Caco-2 (cell line): Measurements from ENCODE around the gene JUND. TPM values are rescaled to one million over a fixed set of nuclear protein-coding genes. Genes with fewer than 3 reads are reported as not detected.

Experiments
- BruUV-seq: library from RNA; stranded (reverse); fragments of 400-500 nt; replicated peaks from 2 replicates; lab custom pipeline; 2021; lab: Mats Ljungman, UMichigan
- CTCF ChIA-PET: fragments of 300-600 bp; sonication (Branson Sonifier 250); formaldehyde crosslinking; loops from one replicate; lab custom pipeline; 2022; ENCODE audit warnings: antibody characterized with exemption; lab: Charles Lee
- POLR2A ChIA-PET: fragments of 300-600 bp; sonication (Branson Sonifier 250); formaldehyde crosslinking; loops from one replicate; lab custom pipeline; 2022; ENCODE audit warnings: antibody characterized with exemption; lab: Charles Lee
- DNase-seq, 2 experiments: peaks; one replicate each; pipeline versions ENCODE4 v3.0.0 to v3.0.0-alpha.2; 2020 to 2022
- H3K27me3 ChIP-seq: replicated peaks from 2 replicates; pipeline ENCODE4 v1.6.0; 2011; ENCODE audit warnings: low read length; ENCODE audit not compliant: control insufficient read depth, insufficient read depth
- H3K36me3 ChIP-seq: 2 replicates; pipeline ENCODE4 v1.5.1; 2011; ENCODE audit warnings: low read length; ENCODE audit not compliant: control insufficient read depth, insufficient read depth
- H3K4me1 ChIP-seq: fragments of 250-450 bp; sonication (Bioruptor Pico); 2 replicates; pipeline ENCODE4 v1.5.1; 2020; ENCODE audit warnings: mild to moderate bottlenecking
- H3K4me3 ChIP-seq: 2 replicates; pipeline ENCODE4 v1.5.1; 2011; ENCODE audit warnings: low read depth, mild to moderate bottlenecking, control low read depth, low read length
- H3K9me3 ChIP-seq: fragments of 250-450 bp; sonication (Bioruptor Pico); 2 replicates; pipeline ENCODE4 v1.5.1; 2020; ENCODE audit warnings: mild to moderate bottlenecking, moderate library complexity
- H3K27ac Mint-ChIP-seq: one replicate; pipeline ENCODE4 v1.8.0; 2022; ENCODE audit warnings: mixed read lengths; ENCODE audit not compliant: unreplicated experiment
- H3K27me3 Mint-ChIP-seq: one replicate; pipeline ENCODE4 v1.8.0; 2022; ENCODE audit warnings: mixed read lengths; ENCODE audit not compliant: insufficient read depth, unreplicated experiment
- H3K36me3 Mint-ChIP-seq: one replicate; pipeline ENCODE4 v1.8.0; 2022; ENCODE audit warnings: mild to moderate bottlenecking, mixed read lengths; ENCODE audit not compliant: insufficient read depth, unreplicated experiment
- H3K4me1 Mint-ChIP-seq: one replicate; pipeline ENCODE4 v1.8.0; 2022; ENCODE audit warnings: low read depth, mixed read lengths; ENCODE audit not compliant: unreplicated experiment
- H3K4me3 Mint-ChIP-seq: one replicate; pipeline ENCODE4 v1.8.0; 2022; ENCODE audit warnings: mild to moderate bottlenecking, moderate library complexity, mixed read lengths; ENCODE audit not compliant: unreplicated experiment
- H3K9me3 Mint-ChIP-seq: one replicate; pipeline ENCODE4 v1.8.0; 2022; ENCODE audit warnings: mixed read lengths; ENCODE audit not compliant: unreplicated experiment
- intact Hi-C: fragments of 100-400 bp; cut with micrococcal nuclease; formaldehyde crosslinking; loops from one replicate; pipeline ENCODE4 v1.10.0; 2022; ENCODE audit not compliant: unreplicated experiment
- total RNA-seq: library from RNA; stranded (reverse); gene quantifications from 2 replicates; pipeline ENCODE4 v1.2.3, GENCODE V29; 2022
- TF ChIP-seq, protein P1 (sequence below), 2 experiments: fragments of 200-600 bp in 1 of 2; IDR thresholded peaks; 1 replicate in 1 of 2; 2 replicates in 1 of 2; pipeline versions ENCODE4 v1.5.1 to v1.8.0; 2011 to 2022; ENCODE audit warnings: antibody characterized with exemption in 1 of 2, control low read depth in 1 of 2, inconsistent platforms in 1 of 2, low read depth in 1 of 2, low read length in 1 of 2, mild to moderate bottlenecking in 1 of 2, moderate library complexity in 1 of 2; ENCODE audit not compliant: insufficient read depth in 1 of 2, severe bottlenecking in 1 of 2, unreplicated experiment in 1 of 2

The JUND gene
- total RNA-seq, 1 experiment from 2014 or later: 75.5 TPM

DNA sequence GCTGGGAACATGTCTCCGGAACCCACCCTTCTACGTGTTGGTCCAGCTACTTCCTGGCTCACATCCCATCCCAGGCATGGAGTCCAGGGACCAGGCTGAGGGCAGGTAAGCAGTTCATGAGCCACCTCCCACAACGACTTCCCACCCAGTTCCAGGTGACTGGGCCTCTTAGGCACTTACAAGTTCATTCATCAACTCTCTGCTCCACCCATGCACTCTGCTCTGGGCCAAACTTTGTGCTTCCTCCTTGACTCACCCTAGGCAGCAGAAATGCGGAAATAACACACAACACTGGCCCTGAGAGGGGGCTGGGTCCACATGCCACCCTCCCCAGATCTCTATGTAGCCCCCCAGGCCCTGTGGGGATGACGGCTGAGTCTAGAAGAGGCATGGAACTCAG is 27.7 kb downstream of the JUND start:
- Histone ChIP-seq H3K36me3 (no peaks in the 10 kb centered on the region), H3K27me3 (no peaks in the 10 kb centered on the region), H3K4me1 (no peaks in the 10 kb centered on the region), H3K4me3 (no peak overlapping the region), H3K9me3 (no peaks in the 10 kb centered on the region)
- ChIA-PET CTCF (interaction anchor here (0.8 to 2.7 kb wide), 6 partner anchors 26 to 141 kb away, joined by 3 to 33 read pairs (median 6); partner anchors contain the start of genes LSM4 and MPV17L2), POLR2A (no interaction called here)
- TF ChIP-seq, protein P1, sequence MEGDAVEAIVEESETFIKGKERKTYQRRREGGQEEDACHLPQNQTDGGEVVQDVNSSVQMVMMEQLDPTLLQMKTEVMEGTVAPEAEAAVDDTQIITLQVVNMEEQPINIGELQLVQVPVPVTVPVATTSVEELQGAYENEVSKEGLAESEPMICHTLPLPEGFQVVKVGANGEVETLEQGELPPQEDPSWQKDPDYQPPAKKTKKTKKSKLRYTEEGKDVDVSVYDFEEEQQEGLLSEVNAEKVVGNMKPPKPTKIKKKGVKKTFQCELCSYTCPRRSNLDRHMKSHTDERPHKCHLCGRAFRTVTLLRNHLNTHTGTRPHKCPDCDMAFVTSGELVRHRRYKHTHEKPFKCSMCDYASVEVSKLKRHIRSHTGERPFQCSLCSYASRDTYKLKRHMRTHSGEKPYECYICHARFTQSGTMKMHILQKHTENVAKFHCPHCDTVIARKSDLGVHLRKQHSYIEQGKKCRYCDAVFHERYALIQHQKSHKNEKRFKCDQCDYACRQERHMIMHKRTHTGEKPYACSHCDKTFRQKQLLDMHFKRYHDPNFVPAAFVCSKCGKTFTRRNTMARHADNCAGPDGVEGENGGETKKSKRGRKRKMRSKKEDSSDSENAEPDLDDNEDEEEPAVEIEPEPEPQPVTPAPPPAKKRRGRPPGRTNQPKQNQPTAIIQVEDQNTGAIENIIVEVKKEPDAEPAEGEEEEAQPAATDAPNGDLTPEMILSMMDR (IDR thresholded peaks at IDR 0.05; ENCODE audit: insufficient read depth in 1 of 2, low read depth in 1 of 2, low read length in 1 of 2, severe bottlenecking in 1 of 2, unreplicated experiment in 1 of 2): no peak
- no peak for DNase-seq
- H3K4me3 Mint-ChIP-seq: no peak overlapping the region
- no peak overlapping the region for H3K27ac Mint-ChIP-seq
- H3K36me3 Mint-ChIP-seq: no peaks in the 10 kb centered on the region
- no peaks in the 10 kb centered on the region for H3K27me3 Mint-ChIP-seq
- peaks cover 6% of the 10 kb centered on the region for H3K4me1 Mint-ChIP-seq
- H3K9me3 Mint-ChIP-seq: no peaks in the 10 kb centered on the region
- intact Hi-C loops: loop anchor here (2.0 kb wide), 1 partner anchor 25 kb away; no protein-coding TSS in a partner anchor
- BruUV-seq: no TSS peak

DNA sequence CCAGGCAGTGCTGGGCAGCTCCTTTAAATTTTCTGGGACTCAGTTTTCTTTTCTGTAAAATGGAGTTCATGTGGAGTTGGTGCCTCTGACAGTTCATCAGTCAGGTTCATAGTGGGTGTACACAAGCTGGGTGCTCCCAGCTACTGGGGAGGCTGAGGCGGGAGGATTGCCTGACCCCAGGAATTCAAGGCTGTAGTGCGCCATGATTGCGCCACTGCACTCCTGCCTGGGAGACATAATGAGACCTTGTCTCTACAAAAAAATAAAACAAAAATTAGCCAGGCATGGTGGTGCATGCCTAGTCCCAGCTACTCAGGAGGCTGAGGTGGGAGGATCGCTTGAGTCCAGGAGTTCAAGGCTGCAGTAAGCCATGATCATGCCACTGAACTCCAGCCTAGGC is 28.3 kb downstream of the JUND start:
- TF ChIP-seq, protein P1 (IDR thresholded peaks at IDR 0.05; ENCODE audit: insufficient read depth in 1 of 2, low read depth in 1 of 2, low read length in 1 of 2, severe bottlenecking in 1 of 2, unreplicated experiment in 1 of 2): no peak
- ChIA-PET POLR2A (no interaction called here), CTCF (interaction anchor here (0.6 to 2.7 kb wide), 7 partner anchors 19 to 140 kb away, joined by 3 to 33 read pairs (median 3); partner anchors contain the start of genes LSM4 and RAB3A)
- Mint-ChIP-seq H3K27ac (no peak overlapping the region), H3K9me3 (no peaks in the 10 kb centered on the region), H3K36me3 (no peaks in the 10 kb centered on the region), H3K4me1 (peaks cover 6% of the 10 kb centered on the region), H3K27me3 (no peaks in the 10 kb centered on the region), H3K4me3 (no peak overlapping the region)
- no peaks in the 10 kb centered on the region for H3K9me3 ChIP-seq
- no TSS peak for BruUV-seq
- H3K36me3 ChIP-seq: no peaks in the 10 kb centered on the region
- H3K27me3 ChIP-seq: no peaks in the 10 kb centered on the region
- no peak for DNase-seq
- intact Hi-C loops: loop anchor here (2.0 kb wide), 1 partner anchor 24 kb away; no protein-coding TSS in a partner anchor
- H3K4me1 ChIP-seq: no peaks in the 10 kb centered on the region
- no peak overlapping the region for H3K4me3 ChIP-seq

DNA sequence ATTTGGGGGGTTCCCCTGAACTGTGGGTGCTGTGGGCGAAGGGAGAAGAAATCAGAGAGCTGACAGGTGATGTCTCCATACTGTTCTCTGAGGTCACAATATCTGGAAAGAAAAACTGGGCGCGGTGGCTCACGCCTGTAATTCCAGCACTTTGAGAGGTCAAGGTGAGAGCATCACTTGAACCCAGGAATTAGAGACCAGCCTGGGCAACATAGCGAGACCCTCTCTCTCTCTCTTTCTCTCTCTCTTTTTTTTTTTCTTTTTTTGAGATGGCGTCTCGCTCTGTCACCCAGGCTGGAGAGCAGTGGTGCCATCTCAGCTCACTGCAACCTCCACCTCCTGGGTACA is 29.1 kb downstream of the JUND start:
- Histone ChIP-seq H3K4me1 (no peaks in the 10 kb centered on the region), H3K4me3 (no peak overlapping the region), H3K36me3 (no peaks in the 10 kb centered on the region), H3K27me3 (no peaks in the 10 kb centered on the region), H3K9me3 (no peaks in the 10 kb centered on the region)
- Mint-ChIP-seq H3K9me3 (no peaks in the 10 kb centered on the region), H3K4me3 (no peak overlapping the region), H3K36me3 (no peaks in the 10 kb centered on the region), H3K27ac (no peak overlapping the region), H3K27me3 (no peaks in the 10 kb centered on the region), H3K4me1 (peaks cover 6% of the 10 kb centered on the region)
- BruUV-seq: no TSS peak
- TF ChIP-seq, protein P1 (IDR thresholded peaks at IDR 0.05; ENCODE audit: insufficient read depth in 1 of 2, low read depth in 1 of 2, low read length in 1 of 2, severe bottlenecking in 1 of 2, unreplicated experiment in 1 of 2): no peak
- ChIA-PET POLR2A (no interaction called here), CTCF (interaction anchor here (0.6 to 2.7 kb wide), 10 partner anchors 11 to 139 kb away, joined by 3 to 33 read pairs (median 7); partner anchors contain the start of gene RAB3A)
- no peak for DNase-seq
- intact Hi-C loops: loop anchor here (2.0 kb wide), 1 partner anchor 24 kb away; no protein-coding TSS in a partner anchor
